CD14-positive monocyte (primary cell): ENCODE measurements around the gene FRMPD4. TPM values are rescaled to one million over a fixed set of nuclear protein-coding genes. Genes with fewer than 3 reads are reported as not detected.

Experiments used
- DNase-seq, 3 donors: peaks; one replicate each; pipeline ENCODE4 v3.0.0-alpha.2; 2011 to 2022
- H2AFZ ChIP-seq: 2 replicates; pipeline ENCODE4 v1.6.0; 2012; ENCODE audit warnings: mild to moderate bottlenecking, low read depth, low read length, inconsistent platforms; ENCODE audit not compliant: insufficient read depth, poor library complexity, severe bottlenecking
- H3K27ac ChIP-seq, 2 donors: 1 replicate in 1 of 2; 2 replicates in 1 of 2; pipeline ENCODE4 v1.5.1; 2012 to 2013; ENCODE audit warnings: low read length in 2 of 2, control low read depth in 1 of 2, inconsistent platforms in 1 of 2, low read depth in 1 of 2, mild to moderate bottlenecking in 1 of 2
- H3K27me3 ChIP-seq, 2 donors: one replicate each; pipeline versions ENCODE4 v1.6.0 to v1.6.1; 2011 to 2013; ENCODE audit warnings: low read length in 2 of 2; ENCODE audit not compliant: control insufficient read depth in 2 of 2, insufficient read depth in 2 of 2
- H3K36me3 ChIP-seq, 2 donors: replicated peaks in 1 of 2; 1 replicate in 1 of 2; 2 replicates in 1 of 2; pipeline versions ENCODE4 v1.5.1 to v1.6.1; 2012 to 2013; ENCODE audit warnings: low read length in 2 of 2, control low read depth in 1 of 2, inconsistent platforms in 1 of 2, mild to moderate bottlenecking in 1 of 2; ENCODE audit not compliant: insufficient read depth in 2 of 2, control insufficient read depth in 1 of 2
- H3K4me1 ChIP-seq, 2 donors: 1 replicate in 1 of 2; 2 replicates in 1 of 2; pipeline versions ENCODE4 v1.5.1 to v1.6.1; 2012 to 2013; ENCODE audit warnings: low read length in 2 of 2, control low read depth in 1 of 2, inconsistent platforms in 1 of 2, mild to moderate bottlenecking in 1 of 2, moderate library complexity in 1 of 2; ENCODE audit not compliant: insufficient read depth in 2 of 2, control insufficient read depth in 1 of 2
- H3K4me2 ChIP-seq: replicated peaks from 2 replicates; pipeline ENCODE3; 2012; ENCODE audit warnings: low read length, moderate library complexity, mild to moderate bottlenecking; ENCODE audit not compliant: poor library complexity, severe bottlenecking; ENCODE audit errors: extremely low read depth
- H3K4me3 ChIP-seq, 3 experiments: fragments of 200-600 bp in 1 of 3; sonication (generic) in 1 of 3; replicated peaks in 1 of 3; 1 replicate in 2 of 3; 2 replicates in 1 of 3; pipeline ENCODE4 v1.5.1; 2011 to 2013; ENCODE audit warnings: low read length in 3 of 3, mild to moderate bottlenecking in 3 of 3, control low read depth in 2 of 3, low read depth in 2 of 3, inconsistent platforms in 1 of 3, moderate library complexity in 1 of 3
- H3K79me2 ChIP-seq: 2 replicates; pipeline ENCODE4 v1.6.0; 2012; ENCODE audit warnings: mild to moderate bottlenecking, control low read depth, inconsistent platforms, low read length, moderate library complexity; ENCODE audit not compliant: insufficient read depth
- H3K9ac ChIP-seq: 2 replicates; pipeline ENCODE4 v1.6.0; 2017; ENCODE audit warnings: low read length, mild to moderate bottlenecking; ENCODE audit not compliant: insufficient read depth, poor library complexity, severe bottlenecking
- H3K9me3 ChIP-seq, 2 donors: replicated peaks in 1 of 2; 1 replicate in 1 of 2; 2 replicates in 1 of 2; pipeline versions ENCODE4 v1.5.1 to v1.6.1; 2012 to 2013; ENCODE audit warnings: low read length in 2 of 2, control low read depth in 1 of 2; ENCODE audit not compliant: control insufficient read depth in 1 of 2, insufficient read depth in 1 of 2
- H4K20me1 ChIP-seq: 2 replicates; pipeline ENCODE4 v1.6.0; 2012; ENCODE audit warnings: mild to moderate bottlenecking, low read length, control low read depth, moderate library complexity; ENCODE audit not compliant: insufficient read depth
- H3K27ac Mint-ChIP-seq, 7 donors: one replicate each; pipeline ENCODE4 v1.8.0; 2020; ENCODE audit warnings: mild to moderate bottlenecking in 7 of 7, mixed read lengths in 7 of 7, moderate library complexity in 6 of 7, inconsistent platforms in 2 of 7
- H3K27me3 Mint-ChIP-seq, 3 donors: one replicate each; pipeline ENCODE4 v1.8.0; 2021 to 2022; ENCODE audit warnings: low read depth in 3 of 3, mild to moderate bottlenecking in 3 of 3, mixed read lengths in 3 of 3, moderate library complexity in 3 of 3, inconsistent platforms in 1 of 3
- H3K36me3 Mint-ChIP-seq, 2 donors: one replicate each; pipeline ENCODE4 v1.8.0; 2020; ENCODE audit warnings: mixed read lengths in 2 of 2, inconsistent platforms in 1 of 2, mild to moderate bottlenecking in 1 of 2
- H3K4me1 Mint-ChIP-seq: one replicate; pipeline ENCODE4 v1.8.0; 2020; ENCODE audit warnings: mild to moderate bottlenecking, mixed read lengths
- H3K4me3 Mint-ChIP-seq, 2 donors: one replicate each; pipeline ENCODE4 v1.8.0; 2020; ENCODE audit warnings: mild to moderate bottlenecking in 2 of 2, mixed read lengths in 2 of 2, moderate library complexity in 1 of 2
- H3K9me3 Mint-ChIP-seq, 7 donors: one replicate each; pipeline ENCODE4 v1.8.0; 2020 to 2022; ENCODE audit warnings: mixed read lengths in 7 of 7, mild to moderate bottlenecking in 6 of 7, moderate library complexity in 6 of 7, inconsistent platforms in 2 of 7
- CTCF ChIP-seq: fragments of 200-600 bp; IDR thresholded peaks from one replicate; pipeline ENCODE4 v1.8.0; 2022; ENCODE audit warnings: antibody characterized with exemption, mild to moderate bottlenecking
- WGBS: methylation state at CpG from one replicate; pipeline ENCODE4 v1.1.5; 2013; ENCODE audit warnings: missing lambda C conversion rate; ENCODE audit not compliant: insufficient coverage; 5-methylcytosine and 5-hydroxymethylcytosine counted together
- intact Hi-C, 2 donors: fragments of 100-400 bp; cut with micrococcal nuclease; formaldehyde crosslinking; loops; one replicate each; pipeline versions ENCODE4 v1.15.0 to v1.15.1; 2023
- polyA plus RNA-seq, 3 donors: library from polyadenylated mRNA; depleted of rRNA in 1 of 3; unstranded in 2 of 3; stranded (reverse) in 1 of 3; fragments of 300-500 nt in 2 of 3; fragments of >200 nt in 1 of 3; fragmentation: Illumina TruSeq in 2 of 3; gene quantifications; 1 replicate in 2 of 3; 2 replicates in 1 of 3; pipeline ENCODE4 v1.2.3, GENCODE V29; 2012 to 2021

FRMPD4 gene
- polyA plus RNA-seq, 3 donors, result not detected

GRCh38 chrX:12747433-12747832 is 609.2 kb downstream of the FRMPD4 start:
- Histone ChIP-seq H3K4me1 (no peaks in the 10 kb centered on the region), H3K4me3 (no peak overlapping the region), H3K27me3 (no peaks in the 10 kb centered on the region), H3K79me2 (no peaks in the 10 kb centered on the region), H2AFZ (no peak overlapping the region), H3K9ac (no peak overlapping the region), H3K9me3 (no peaks in the 10 kb centered on the region), H3K27ac (no peak overlapping the region), H3K36me3 (no peaks in the 10 kb centered on the region), H4K20me1 (no peaks in the 10 kb centered on the region), H3K4me2 (no peak overlapping the region)
- no peaks in the 10 kb centered on the region for H3K4me1 Mint-ChIP-seq
- intact Hi-C loops, result no loop called here
- no peak overlapping the region for H3K4me3 Mint-ChIP-seq
- H3K9me3 Mint-ChIP-seq, result peaks cover 0 to 13% (median 5%) of the 10 kb centered on the region in 7 donors
- no peak for DNase-seq
- no peak for TF ChIP-seq CTCF
- no CpG with 5 or more reads among the region's 1 CpG for WGBS
- no peaks in the 10 kb centered on the region for H3K36me3 Mint-ChIP-seq
- H3K27me3 Mint-ChIP-seq, result peaks cover 0 to 6% (median 0%) of the 10 kb centered on the region in 3 donors
- H3K27ac Mint-ChIP-seq, result no peak overlapping the region

GRCh38 chrX:12751887-12752286 is 613.6 kb downstream of the FRMPD4 start:
- Mint-ChIP-seq H3K27ac (no peak overlapping the region), H3K9me3 (peaks cover 0 to 16% (median 5%) of the 10 kb centered on the region in 7 donors), H3K4me3 (no peak overlapping the region), H3K4me1 (no peaks in the 10 kb centered on the region), H3K36me3 (no peaks in the 10 kb centered on the region), H3K27me3 (peaks cover 0 to 4% (median 1%) of the 10 kb centered on the region in 3 donors)
- H3K4me1 ChIP-seq, result no peaks in the 10 kb centered on the region
- H2AFZ ChIP-seq, result no peak overlapping the region
- H4K20me1 ChIP-seq, result no peaks in the 10 kb centered on the region
- no peaks in the 10 kb centered on the region for H3K9me3 ChIP-seq
- no peak overlapping the region for H3K27ac ChIP-seq
- no peak overlapping the region for H3K4me3 ChIP-seq
- TF ChIP-seq CTCF, result no peak
- intact Hi-C loops, result no loop called here
- no peak overlapping the region for H3K9ac ChIP-seq
- no CpG with 5 or more reads among the region's 1 CpG for WGBS
- no peaks in the 10 kb centered on the region for H3K79me2 ChIP-seq
- H3K27me3 ChIP-seq, result no peaks in the 10 kb centered on the region
- no peaks in the 10 kb centered on the region for H3K36me3 ChIP-seq
- no peak for DNase-seq
- no peak overlapping the region for H3K4me2 ChIP-seq
